Stimulated activated naive CD4-positive, alpha-beta T cell treated with Interleukin-2 at 50 U/mL for 16 hours (primary cell): ENCODE results near the gene CYB561A3.

Source experiments
- DNase-seq: peaks from one replicate; lab custom pipeline; 2025; lab: John Stamatoyannopoulos, UW

CYB561A3 gene

GRCh38 chr11:61345170-61345610 lies 16.5 kb downstream of the CYB561A3 start:
- DNase-seq: no peak

- no peak for DNase-seq
Measured at GRCh38 chr11:61343792-61344745, 17.6 kb downstream of the CYB561A3 start.

- no peak for DNase-seq
Measured at GRCh38 chr11:61342207-61342803, 19.4 kb downstream of the CYB561A3 start.

- DNase-seq: no peak
Measured at GRCh38 chr11:61341706-61342105, 20.0 kb downstream of the CYB561A3 start.

GRCh38 chr11:61340979-61341378 lies 20.7 kb downstream of the CYB561A3 start:
- DNase-seq: no peak

GRCh38 chr11:61339490-61339878 lies 22.2 kb downstream of the CYB561A3 start:
- DNase-seq: no peak

- DNase-seq: no peak
Measured at GRCh38 chr11:61338783-61339489, 22.7 kb downstream of the CYB561A3 start.

GRCh38 chr11:61337706-61338470 lies 23.8 kb downstream of the CYB561A3 start:
- no peak for DNase-seq

GRCh38 chr11:61336171-61336935 lies 25.3 kb downstream of the CYB561A3 start:
- peak; percentile 73 for DNase-seq

- DNase-seq: no peak
Measured at GRCh38 chr11:61335355-61335710, 26.3 kb downstream of the CYB561A3 start.

GRCh38 chr11:61334434-61335354 lies 27.0 kb downstream of the CYB561A3 start:
- no peak for DNase-seq

- DNase-seq: no peak
Measured at GRCh38 chr11:61333550-61334433, 27.9 kb downstream of the CYB561A3 start.

- peak; percentile 97 for DNase-seq
Measured at GRCh38 chr11:61332797-61333549, 28.7 kb downstream of the CYB561A3 start, which contains the start of the genes DDB1 and TKFC. DDB1 (minus strand) TSS chr11:61333105; CDS start chr11:61332968, 137 bp downstream. TKFC (plus strand) TSS chr11:61333228; CDS start chr11:61334729, 1,501 bp downstream.

GRCh38 chr11:61332281-61332796 lies 29.3 kb downstream of the CYB561A3 start:
- no peak for DNase-seq

- no peak for DNase-seq
Measured at GRCh38 chr11:61331651-61332050, 30.0 kb downstream of the CYB561A3 start.

GRCh38 chr11:61329871-61330270 lies 31.8 kb downstream of the CYB561A3 start:
- no peak for DNase-seq

- DNase-seq: no peak
Measured at GRCh38 chr11:61328351-61328750, 33.3 kb downstream of the CYB561A3 start.

- DNase-seq: no peak
Measured at GRCh38 chr11:61327669-61328071, 34.0 kb downstream of the CYB561A3 start.
